ENCODE measurements around the gene PTPRA.

PTPRA gene

GRCh38 chr20:2900845-2901592 lies 27.7 kb downstream of the PTPRA start:
- Histone ChIP-seq H3K27ac (peak overlapping the region; percentile 64), H3K4me3 (ENCODE audit: low read depth in 1 of 2, low read length in 1 of 2) (no peak overlapping the region), H3K9me3 (no peaks in the 10 kb centered on the region), H3K4me1 (ENCODE audit: control insufficient read depth in 1 of 2, insufficient read depth in 1 of 2, low read depth in 1 of 2, low read length in 1 of 2) (peaks cover 10 to 16% of the 10 kb centered on the region in 2 experiments), H3K27me3 (no peaks in the 10 kb centered on the region), H3K36me3 (no peaks in the 10 kb centered on the region)
- TF ChIP-seq, protein P1, sequence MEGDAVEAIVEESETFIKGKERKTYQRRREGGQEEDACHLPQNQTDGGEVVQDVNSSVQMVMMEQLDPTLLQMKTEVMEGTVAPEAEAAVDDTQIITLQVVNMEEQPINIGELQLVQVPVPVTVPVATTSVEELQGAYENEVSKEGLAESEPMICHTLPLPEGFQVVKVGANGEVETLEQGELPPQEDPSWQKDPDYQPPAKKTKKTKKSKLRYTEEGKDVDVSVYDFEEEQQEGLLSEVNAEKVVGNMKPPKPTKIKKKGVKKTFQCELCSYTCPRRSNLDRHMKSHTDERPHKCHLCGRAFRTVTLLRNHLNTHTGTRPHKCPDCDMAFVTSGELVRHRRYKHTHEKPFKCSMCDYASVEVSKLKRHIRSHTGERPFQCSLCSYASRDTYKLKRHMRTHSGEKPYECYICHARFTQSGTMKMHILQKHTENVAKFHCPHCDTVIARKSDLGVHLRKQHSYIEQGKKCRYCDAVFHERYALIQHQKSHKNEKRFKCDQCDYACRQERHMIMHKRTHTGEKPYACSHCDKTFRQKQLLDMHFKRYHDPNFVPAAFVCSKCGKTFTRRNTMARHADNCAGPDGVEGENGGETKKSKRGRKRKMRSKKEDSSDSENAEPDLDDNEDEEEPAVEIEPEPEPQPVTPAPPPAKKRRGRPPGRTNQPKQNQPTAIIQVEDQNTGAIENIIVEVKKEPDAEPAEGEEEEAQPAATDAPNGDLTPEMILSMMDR (IDR thresholded peaks at IDR 0.05), result no peak

- H3K4me3 ChIP-seq (ENCODE audit: low read depth in 1 of 2, low read length in 1 of 2), result no peak overlapping the region
- H3K9me3 ChIP-seq, result no peaks in the 10 kb centered on the region
- peaks cover 10 to 16% of the 10 kb centered on the region in 2 experiments for H3K4me1 ChIP-seq (ENCODE audit: control insufficient read depth in 1 of 2, insufficient read depth in 1 of 2, low read depth in 1 of 2, low read length in 1 of 2)
- no peaks in the 10 kb centered on the region for H3K27me3 ChIP-seq
- TF ChIP-seq, protein P1 (IDR thresholded peaks at IDR 0.05), result no peak
- H3K36me3 ChIP-seq, result no peaks in the 10 kb centered on the region
- H3K27ac ChIP-seq, result no peak overlapping the region
These were observed 29.0 kb downstream of the PTPRA start for GRCh38 chr20:2902291-2902690.

- Histone ChIP-seq H3K4me1 (ENCODE audit: control insufficient read depth in 1 of 2, insufficient read depth in 1 of 2, low read depth in 1 of 2, low read length in 1 of 2) (peaks cover 10 to 16% of the 10 kb centered on the region in 2 experiments), H3K36me3 (no peaks in the 10 kb centered on the region), H3K4me3 (ENCODE audit: low read depth in 1 of 2, low read length in 1 of 2) (no peak overlapping the region), H3K9me3 (no peaks in the 10 kb centered on the region), H3K27me3 (no peaks in the 10 kb centered on the region), H3K27ac (no peak overlapping the region)
- TF ChIP-seq, protein P1 (IDR thresholded peaks at IDR 0.05), result no peak
These were observed 29.5 kb downstream of the PTPRA start for GRCh38 chr20:2902818-2903217.

GRCh38 chr20:2903686-2904085 lies 30.4 kb downstream of the PTPRA start:
- Histone ChIP-seq H3K27me3 (no peaks in the 10 kb centered on the region), H3K36me3 (no peaks in the 10 kb centered on the region)
- TF ChIP-seq, protein P1 (IDR thresholded peaks at IDR 0.05), result no peak

GRCh38 chr20:2907519-2907918 lies 34.2 kb downstream of the PTPRA start:
- no peaks in the 10 kb centered on the region for H3K9me3 ChIP-seq
- no peaks in the 10 kb centered on the region for H3K36me3 ChIP-seq
- H3K4me3 ChIP-seq (ENCODE audit: low read depth in 1 of 2, low read length in 1 of 2), result no peak overlapping the region
- no peaks in the 10 kb centered on the region for H3K4me1 ChIP-seq (ENCODE audit: control insufficient read depth in 1 of 2, insufficient read depth in 1 of 2, low read depth in 1 of 2, low read length in 1 of 2)
- TF ChIP-seq, protein P1 (IDR thresholded peaks at IDR 0.05), result no peak
- H3K27ac ChIP-seq, result no peak overlapping the region
- no peaks in the 10 kb centered on the region for H3K27me3 ChIP-seq

More at GRCh38 chr20:2903686-2904085, 30.4 kb downstream of the PTPRA start:
- no peak overlapping the region for H3K27ac ChIP-seq
- no peaks in the 10 kb centered on the region for H3K9me3 ChIP-seq
- no peak overlapping the region for H3K4me3 ChIP-seq (ENCODE audit: low read depth in 1 of 2, low read length in 1 of 2)
- H3K4me1 ChIP-seq (ENCODE audit: control insufficient read depth in 1 of 2, insufficient read depth in 1 of 2, low read depth in 1 of 2, low read length in 1 of 2), result peaks cover 10 to 16% of the 10 kb centered on the region in 2 experiments

Measured in neutrophil (primary cell).